ENCODE measurements around the gene CAMK4. TPM values are rescaled to one million over a fixed set of nuclear protein-coding genes. Genes with fewer than 3 reads are reported as not detected.

Gene CAMK4
- total RNA-seq, 1 donor from 2014 or later: 4.7 TPM

DNA sequence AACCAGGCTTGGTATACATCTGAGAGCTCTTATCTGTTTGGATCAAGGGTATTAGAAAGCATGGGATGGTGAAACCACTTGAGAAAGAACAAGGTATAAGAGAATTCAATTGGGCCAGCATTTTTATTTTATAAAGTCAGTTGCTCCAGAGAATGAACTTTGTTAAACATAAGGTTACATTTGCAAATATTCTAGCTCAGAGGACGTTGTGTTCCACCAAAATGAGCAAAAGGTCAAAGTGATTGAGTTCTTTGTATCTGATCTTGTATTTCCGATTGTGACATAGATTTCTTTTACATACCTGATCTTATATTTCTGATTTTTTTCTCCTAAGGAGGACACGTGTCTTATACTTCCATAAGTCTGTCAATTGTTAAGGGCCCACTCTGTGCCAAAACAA lies 296.7 kb downstream of the CAMK4 start:
- no peaks in the 10 kb centered on the region for H3K9me3 ChIP-seq (ENCODE audit: control insufficient read depth in 3 of 3, low read length in 3 of 3)
- no peaks in the 10 kb centered on the region for H3K27me3 ChIP-seq (ENCODE audit: control insufficient read depth in 3 of 3, insufficient read depth in 3 of 3, low read length in 3 of 3)
- H3K27ac ChIP-seq (ENCODE audit: low read depth, low read length): no peak overlapping the region
- no peak overlapping the region for H3K9ac ChIP-seq (ENCODE audit: low read depth in 1 of 3, low read length in 3 of 3)
- H3K4me3 ChIP-seq (ENCODE audit: low read length in 3 of 3): no peak overlapping the region
- no peaks in the 10 kb centered on the region for H3K4me1 ChIP-seq (ENCODE audit: control insufficient read depth in 3 of 3, insufficient read depth in 3 of 3, low read length in 3 of 3)
- H3K36me3 ChIP-seq (ENCODE audit: control insufficient read depth in 3 of 3, insufficient read depth in 3 of 3, low read length in 3 of 3): no peaks in the 10 kb centered on the region

DNA sequence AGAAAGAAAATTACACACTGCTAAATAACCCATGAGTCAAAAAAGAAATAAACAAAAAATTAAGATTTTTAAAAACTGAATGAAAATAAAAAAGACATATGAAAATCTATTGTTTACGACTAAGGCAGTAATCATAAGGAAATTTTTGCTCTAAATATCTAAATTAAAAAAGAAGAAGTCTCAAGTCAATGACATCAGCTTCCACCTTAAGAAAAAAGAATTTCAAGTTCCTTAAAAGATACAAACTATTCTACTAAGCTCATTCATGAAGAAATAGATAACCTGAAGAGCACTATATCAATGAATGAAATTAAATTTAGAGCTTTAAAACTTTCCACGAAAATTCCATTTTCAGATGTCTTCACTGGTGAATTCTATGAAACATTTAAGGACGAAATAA lies 303.9 kb downstream of the CAMK4 start:
- H3K4me1 ChIP-seq (ENCODE audit: control insufficient read depth in 3 of 3, insufficient read depth in 3 of 3, low read length in 3 of 3): no peaks in the 10 kb centered on the region
- no peaks in the 10 kb centered on the region for H3K27me3 ChIP-seq (ENCODE audit: control insufficient read depth in 3 of 3, insufficient read depth in 3 of 3, low read length in 3 of 3)

DNA sequence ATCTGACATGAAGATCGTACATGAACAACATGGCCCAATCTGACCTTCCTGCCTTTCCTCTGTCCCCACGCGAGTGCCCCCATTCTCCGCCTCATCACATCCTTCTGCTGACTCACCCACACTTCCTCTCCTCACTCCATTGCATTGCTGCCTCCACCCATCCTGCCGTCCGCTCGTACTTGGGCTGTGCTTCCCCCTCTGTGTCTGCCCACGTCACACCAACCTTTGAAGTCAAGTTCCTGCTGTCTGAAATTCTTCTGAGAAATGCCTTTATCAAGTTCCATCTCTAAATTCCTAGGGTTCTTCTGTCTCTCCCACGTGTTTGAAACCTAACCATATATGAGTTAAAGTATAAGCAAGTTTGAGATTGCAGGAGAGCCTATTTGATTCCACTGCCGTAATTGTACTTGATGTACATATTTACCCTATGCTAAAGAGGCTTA lies 306.1 kb downstream of the CAMK4 start:
- Histone ChIP-seq H3K27ac (ENCODE audit: low read depth, low read length) (no peak overlapping the region), H3K9ac (ENCODE audit: low read depth in 1 of 3, low read length in 3 of 3) (no peak overlapping the region)

More for the DNA sequence above, 303.9 kb downstream of the CAMK4 start:
- H3K4me3 ChIP-seq (ENCODE audit: low read length in 3 of 3): no peak overlapping the region
- no peak overlapping the region for H3K27ac ChIP-seq (ENCODE audit: low read depth, low read length)
- H3K9me3 ChIP-seq (ENCODE audit: control insufficient read depth in 3 of 3, low read length in 3 of 3): no peaks in the 10 kb centered on the region
- H3K36me3 ChIP-seq (ENCODE audit: control insufficient read depth in 3 of 3, insufficient read depth in 3 of 3, low read length in 3 of 3): no peaks in the 10 kb centered on the region
- no peak overlapping the region for H3K9ac ChIP-seq (ENCODE audit: low read depth in 1 of 3, low read length in 3 of 3)

DNA sequence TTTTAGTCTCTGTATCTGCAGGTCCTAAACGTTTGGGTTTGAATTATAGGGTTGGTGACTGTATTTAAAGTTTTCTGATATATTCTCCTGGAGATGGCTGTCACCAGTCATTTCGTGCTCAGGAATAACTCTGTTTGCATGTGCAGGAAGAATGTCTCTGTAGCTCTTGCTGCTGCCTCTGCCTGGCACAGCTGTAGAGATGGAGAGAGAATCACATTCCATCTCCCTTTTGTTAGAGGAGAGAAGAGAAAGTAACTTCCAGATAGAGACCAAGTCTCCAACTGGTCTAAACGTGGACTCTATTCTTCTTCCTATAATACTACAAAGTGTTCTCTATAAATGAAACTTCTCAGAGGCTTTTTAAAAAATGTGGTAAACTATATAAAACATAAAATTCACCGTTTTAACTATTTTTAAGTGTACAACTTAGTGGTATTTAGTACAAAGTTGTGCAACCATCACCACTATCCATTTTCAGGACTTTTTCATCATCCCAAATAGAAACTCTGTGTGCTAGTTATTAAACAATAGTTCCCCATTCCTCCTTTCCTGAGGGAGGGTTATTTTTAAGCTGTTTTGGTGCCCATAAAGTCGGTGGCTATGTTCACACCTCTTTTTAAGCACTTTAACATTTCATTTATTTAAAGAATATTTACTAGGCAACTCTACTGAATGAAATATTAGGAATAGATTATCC lies 308.9 kb downstream of the CAMK4 start:
- no peak overlapping the region for H3K4me3 ChIP-seq (ENCODE audit: low read length in 3 of 3)
- no peaks in the 10 kb centered on the region for H3K36me3 ChIP-seq (ENCODE audit: control insufficient read depth in 3 of 3, insufficient read depth in 3 of 3, low read length in 3 of 3)
- H3K4me1 ChIP-seq (ENCODE audit: control insufficient read depth in 3 of 3, insufficient read depth in 3 of 3, low read length in 3 of 3): no peaks in the 10 kb centered on the region
- H3K9ac ChIP-seq (ENCODE audit: low read depth in 1 of 3, low read length in 3 of 3): no peak overlapping the region
- H3K27me3 ChIP-seq (ENCODE audit: control insufficient read depth in 3 of 3, insufficient read depth in 3 of 3, low read length in 3 of 3): no peaks in the 10 kb centered on the region
- H3K27ac ChIP-seq (ENCODE audit: low read depth, low read length): no peak overlapping the region
- no peaks in the 10 kb centered on the region for H3K9me3 ChIP-seq (ENCODE audit: control insufficient read depth in 3 of 3, low read length in 3 of 3)

More for the DNA sequence above, 306.1 kb downstream of the CAMK4 start:
- no peak overlapping the region for H3K4me3 ChIP-seq (ENCODE audit: low read length in 3 of 3)
- no peaks in the 10 kb centered on the region for H3K36me3 ChIP-seq (ENCODE audit: control insufficient read depth in 3 of 3, insufficient read depth in 3 of 3, low read length in 3 of 3)
- H3K9me3 ChIP-seq (ENCODE audit: control insufficient read depth in 3 of 3, low read length in 3 of 3): no peaks in the 10 kb centered on the region
- no peaks in the 10 kb centered on the region for H3K27me3 ChIP-seq (ENCODE audit: control insufficient read depth in 3 of 3, insufficient read depth in 3 of 3, low read length in 3 of 3)
- H3K4me1 ChIP-seq (ENCODE audit: control insufficient read depth in 3 of 3, insufficient read depth in 3 of 3, low read length in 3 of 3): no peaks in the 10 kb centered on the region

DNA sequence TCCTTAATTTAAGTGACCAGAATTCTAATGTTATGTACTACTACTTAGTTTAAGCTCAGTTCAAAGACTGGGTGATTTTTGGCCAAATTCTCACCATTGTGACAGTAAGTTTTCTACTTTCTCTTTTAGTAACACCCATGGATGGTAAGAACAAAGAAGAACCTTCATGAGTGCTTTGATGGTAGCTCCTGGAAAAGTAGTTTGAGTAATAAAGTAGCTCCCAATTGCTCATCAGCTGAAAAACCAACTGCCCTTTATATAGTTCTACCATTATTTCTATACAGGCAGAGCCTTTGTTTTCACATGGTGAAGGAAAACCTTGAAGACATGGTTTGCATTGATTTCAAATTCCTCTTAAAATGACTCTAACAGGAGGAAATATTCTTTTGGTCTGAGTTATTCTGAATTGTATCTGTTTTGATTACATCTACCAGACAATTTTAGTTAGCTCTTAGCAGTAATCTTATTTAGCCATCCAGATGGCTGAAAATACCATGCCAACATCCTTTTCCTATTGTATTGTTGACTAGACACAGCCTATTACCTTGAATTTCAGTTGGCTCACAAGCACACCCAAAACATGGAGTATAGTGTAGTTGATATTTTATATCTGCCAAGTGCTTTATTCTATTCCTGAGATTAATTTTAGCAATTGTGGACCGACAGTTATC lies 311.8 kb downstream of the CAMK4 start:
- no peaks in the 10 kb centered on the region for H3K27me3 ChIP-seq (ENCODE audit: control insufficient read depth in 3 of 3, insufficient read depth in 3 of 3, low read length in 3 of 3)
- no peaks in the 10 kb centered on the region for H3K9me3 ChIP-seq (ENCODE audit: control insufficient read depth in 3 of 3, low read length in 3 of 3)
- no peaks in the 10 kb centered on the region for H3K36me3 ChIP-seq (ENCODE audit: control insufficient read depth in 3 of 3, insufficient read depth in 3 of 3, low read length in 3 of 3)
- H3K27ac ChIP-seq (ENCODE audit: low read depth, low read length): no peak overlapping the region
- no peaks in the 10 kb centered on the region for H3K4me1 ChIP-seq (ENCODE audit: control insufficient read depth in 3 of 3, insufficient read depth in 3 of 3, low read length in 3 of 3)
- no peak overlapping the region for H3K9ac ChIP-seq (ENCODE audit: low read depth in 1 of 3, low read length in 3 of 3)
- H3K4me3 ChIP-seq (ENCODE audit: low read length in 3 of 3): no peak overlapping the region

DNA sequence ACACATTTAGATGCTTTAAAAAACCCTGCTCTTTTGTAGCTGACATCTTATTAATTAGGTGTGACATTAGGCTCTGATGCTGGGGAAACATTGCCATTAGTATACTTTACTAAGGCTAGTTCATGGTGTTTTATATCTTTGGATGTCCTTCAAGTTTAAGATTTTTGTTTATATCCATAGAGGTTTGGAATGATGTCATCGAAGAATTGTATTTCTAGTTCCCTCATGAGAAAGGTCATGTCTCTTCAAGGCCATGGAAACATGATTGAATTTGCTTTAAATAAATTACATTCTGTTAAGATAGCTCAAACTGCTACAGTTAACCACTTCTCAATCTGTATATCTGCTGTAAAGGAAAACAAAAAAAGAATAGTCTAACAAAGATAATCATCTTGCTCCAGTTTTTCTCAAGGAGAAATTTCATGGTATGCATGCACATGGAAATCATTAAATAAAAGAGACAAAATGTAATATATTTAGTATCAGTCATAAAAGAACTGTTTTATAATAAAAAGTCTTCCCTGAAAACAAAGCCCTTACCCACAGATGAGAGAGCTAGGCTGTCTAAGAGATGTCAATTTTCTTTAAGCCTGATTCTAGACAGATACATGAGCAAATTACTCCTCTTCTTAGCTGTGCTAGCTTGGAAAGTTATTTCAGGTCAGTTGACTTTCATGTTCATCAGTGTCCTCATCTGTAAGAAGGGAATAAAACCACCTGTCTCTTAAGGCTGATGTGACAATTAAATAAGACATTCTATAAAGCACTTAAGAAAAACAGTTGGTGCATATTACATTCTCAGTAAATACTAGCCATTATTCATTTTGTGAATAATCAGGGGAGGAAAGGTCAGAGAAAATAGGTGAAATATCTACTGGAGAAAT lies 313.2 kb downstream of the CAMK4 start:
- H3K36me3 ChIP-seq (ENCODE audit: control insufficient read depth in 3 of 3, insufficient read depth in 3 of 3, low read length in 3 of 3): no peaks in the 10 kb centered on the region
- H3K9ac ChIP-seq (ENCODE audit: low read depth in 1 of 3, low read length in 3 of 3): no peak overlapping the region
- no peaks in the 10 kb centered on the region for H3K27me3 ChIP-seq (ENCODE audit: control insufficient read depth in 3 of 3, insufficient read depth in 3 of 3, low read length in 3 of 3)
- H3K4me3 ChIP-seq (ENCODE audit: low read length in 3 of 3): no peak overlapping the region
- H3K9me3 ChIP-seq (ENCODE audit: control insufficient read depth in 3 of 3, low read length in 3 of 3): no peaks in the 10 kb centered on the region
- no peaks in the 10 kb centered on the region for H3K4me1 ChIP-seq (ENCODE audit: control insufficient read depth in 3 of 3, insufficient read depth in 3 of 3, low read length in 3 of 3)
- H3K27ac ChIP-seq (ENCODE audit: low read depth, low read length): no peak overlapping the region

Other genes with a start within 250 kb of the CAMK4 start
- gene TSLP, start 152.7 kb upstream of the CAMK4 start, total RNA-seq: under 0.01 TPM
- 24.5 TPM for gene WDR36, start 132.0 kb upstream of the CAMK4 start, total RNA-seq

Data from skeletal muscle tissue (tissue), 4 donors.